Activated CD8-positive, alpha-beta memory T cell treated with anti-CD3 and anti-CD28 coated beads, Interleukin-2, amount 50 U/mL, for 1 hour (primary cell): Measurements from ENCODE around the gene GALNT2.

Source experiments
- DNase-seq: peaks from one replicate; pipeline ENCODE4 v3.0.0-alpha.2; 2020; ENCODE audit errors: extremely low read depth

The GALNT2 gene

GRCh38 chr1:230163205-230163604 is 96.2 kb downstream of the GALNT2 start:
- DNase-seq = no peak

DNA sequence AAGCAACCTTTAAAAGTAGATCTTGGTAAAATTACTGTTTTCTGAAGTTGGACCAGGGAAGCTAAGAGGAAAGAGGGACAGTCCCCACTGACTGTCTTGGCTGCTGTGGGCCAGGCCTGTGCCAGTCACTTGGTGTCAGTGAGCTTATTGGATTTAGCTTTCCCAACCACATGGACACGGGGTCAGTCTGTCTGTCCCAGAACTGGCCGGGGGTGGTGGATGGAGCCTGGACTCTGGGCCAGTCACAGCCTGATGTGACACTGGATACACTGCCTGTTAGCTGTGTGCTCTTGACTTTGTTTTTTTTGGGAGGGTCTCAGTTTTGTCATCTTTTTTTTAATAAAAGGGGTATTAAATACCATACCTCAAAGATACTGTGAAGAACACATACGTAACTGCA is 96.7 kb downstream of the GALNT2 start:
- DNase-seq = no peak

DNA sequence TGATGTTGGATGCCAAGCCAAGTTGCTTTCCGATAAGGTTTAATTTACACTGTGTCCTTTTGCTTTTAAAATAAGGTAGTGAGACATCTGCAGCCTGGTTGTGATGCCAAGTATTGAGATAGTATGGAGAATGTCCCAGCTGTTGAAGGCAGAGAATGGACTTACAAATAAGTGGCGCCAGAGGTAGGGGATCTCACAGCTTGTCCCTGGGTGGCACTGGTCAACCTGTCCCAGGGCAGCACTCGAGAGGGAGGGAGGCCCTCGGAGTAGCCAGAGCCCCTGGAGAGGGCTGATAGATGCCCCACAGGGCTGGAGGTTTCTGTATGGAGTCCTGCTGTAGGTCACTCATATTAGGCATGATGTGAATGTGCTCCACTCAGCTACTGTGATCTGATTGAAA is 98.5 kb downstream of the GALNT2 start:
- no peak for DNase-seq

GRCh38 chr1:230166366-230167132 is 99.5 kb downstream of the GALNT2 start:
- no peak for DNase-seq

GRCh38 chr1:230167419-230167852 is 100.4 kb downstream of the GALNT2 start:
- DNase-seq = no peak

- DNase-seq = no peak
Observed at GRCh38 chr1:230169454-230170152, 102.6 kb downstream of the GALNT2 start.

DNA sequence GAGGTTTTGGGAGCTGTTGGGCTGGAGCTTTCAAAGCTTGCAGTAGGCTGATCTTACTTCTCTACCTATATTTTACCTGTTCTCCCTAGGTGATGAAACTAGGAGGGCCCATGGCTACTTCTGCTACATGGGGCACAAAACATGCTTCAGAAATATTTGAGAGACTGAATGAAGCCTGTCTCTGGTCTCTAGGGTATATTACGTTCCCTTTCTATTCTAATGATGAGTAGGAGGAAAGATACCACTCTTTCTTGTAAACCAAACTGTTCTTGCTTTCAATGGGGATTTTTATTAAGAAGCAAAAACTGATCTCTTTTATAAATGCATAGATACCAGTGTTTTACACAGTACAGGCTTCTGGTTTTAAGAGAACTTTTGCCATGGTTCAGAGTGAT is 103.1 kb downstream of the GALNT2 start:
- DNase-seq = no peak

GRCh38 chr1:230170622-230171021 is 103.6 kb downstream of the GALNT2 start:
- no peak for DNase-seq

DNA sequence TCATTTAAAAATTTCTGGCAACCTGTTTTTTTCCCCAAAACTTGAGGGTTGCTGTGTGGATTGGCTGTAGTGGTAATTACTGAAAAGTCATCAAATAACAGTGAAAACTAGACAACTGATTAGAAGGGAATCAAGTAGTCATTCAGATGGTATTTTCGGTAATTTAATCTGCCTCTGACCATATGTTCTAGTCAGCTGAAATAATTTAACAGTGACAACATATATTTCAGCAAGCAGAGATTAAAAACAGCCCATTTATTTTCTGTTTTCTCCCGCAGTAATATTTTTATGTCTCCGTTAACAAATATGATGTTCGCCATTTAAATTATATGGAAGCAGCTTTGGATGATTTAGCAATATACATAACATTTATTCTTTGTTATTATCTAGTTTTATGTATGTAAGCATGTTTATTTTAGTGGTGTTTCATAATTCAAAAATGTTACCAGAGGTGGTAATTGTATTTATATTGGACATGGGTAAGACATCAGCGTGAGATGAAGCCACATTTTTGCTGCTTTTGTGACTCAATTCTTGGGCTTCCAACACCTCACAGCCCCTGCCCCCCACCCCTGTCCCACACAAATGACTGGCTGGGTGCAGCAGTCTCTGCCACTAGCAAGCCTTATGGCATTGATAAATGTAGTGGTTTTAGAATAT is 104.4 kb downstream of the GALNT2 start:
- DNase-seq = no peak

DNA sequence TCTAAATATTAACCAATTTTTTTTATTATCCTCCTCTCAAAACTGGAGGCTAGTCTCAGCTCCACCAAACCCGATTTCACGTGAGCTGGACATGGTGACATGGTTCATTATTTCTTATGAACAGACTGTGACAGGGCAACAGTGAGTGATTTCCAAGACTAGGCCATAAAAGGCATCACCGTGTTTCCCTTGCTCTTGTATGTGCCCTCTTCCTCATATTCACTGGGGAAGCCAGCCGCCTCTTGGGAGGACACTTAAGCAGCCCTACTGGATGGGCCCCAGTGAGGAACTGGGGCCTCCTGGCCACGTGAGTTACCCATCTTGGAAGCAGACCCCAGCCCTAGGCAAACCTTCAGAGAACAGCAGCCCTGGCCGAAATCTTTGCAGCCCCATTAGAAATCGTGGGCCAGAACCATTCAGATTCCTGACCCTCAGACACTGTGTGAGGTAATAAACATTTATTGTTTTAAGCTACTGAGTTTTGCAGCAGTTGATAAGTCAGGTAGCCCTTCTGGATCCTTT is 105.0 kb downstream of the GALNT2 start:
- no peak for DNase-seq

DNA sequence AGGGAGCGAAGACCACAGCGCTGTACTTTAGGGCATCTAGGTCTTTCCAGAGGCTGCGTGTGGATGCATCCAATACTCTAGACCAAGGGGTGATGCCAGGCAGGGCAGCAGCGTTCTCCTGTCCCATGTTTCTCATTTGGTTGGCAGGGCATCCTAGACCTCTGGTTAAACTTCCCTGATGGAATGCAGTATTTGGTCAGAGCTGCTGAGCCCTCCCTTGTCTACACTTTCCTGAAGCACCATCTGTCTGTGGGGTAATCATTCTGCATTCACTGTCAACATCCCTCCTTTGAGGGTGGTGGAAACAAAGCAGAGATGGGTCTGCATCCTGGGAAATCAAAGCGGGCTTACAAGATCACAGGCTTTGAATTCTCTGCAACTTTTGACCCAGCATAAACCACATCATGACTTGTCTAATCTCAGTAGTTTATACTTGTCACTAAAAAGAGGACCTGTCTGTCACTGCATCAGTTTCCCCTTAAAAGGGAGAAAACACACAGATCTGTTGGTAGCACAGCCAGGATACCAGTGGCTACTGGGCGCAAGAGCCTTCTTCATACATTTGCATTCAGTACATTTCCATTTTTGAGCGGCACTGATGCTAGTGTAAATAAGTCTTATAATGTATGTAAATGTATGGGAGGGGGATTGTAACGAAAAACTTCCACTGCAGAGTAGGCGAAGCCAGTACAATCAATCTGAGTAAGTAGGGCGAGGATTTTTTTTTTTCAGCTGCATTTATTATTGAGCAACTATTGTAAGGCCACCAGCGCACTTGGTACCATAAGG is 106.3 kb downstream of the GALNT2 start:
- no peak for DNase-seq

GRCh38 chr1:230174041-230174440 is 107.0 kb downstream of the GALNT2 start:
- DNase-seq = no peak

GRCh38 chr1:230174471-230175162 is 107.6 kb downstream of the GALNT2 start:
- DNase-seq = no peak

- DNase-seq = no peak
Observed at GRCh38 chr1:230175163-230175747, 108.2 kb downstream of the GALNT2 start.

GRCh38 chr1:230175839-230176238 is 108.8 kb downstream of the GALNT2 start:
- no peak for DNase-seq

- no peak for DNase-seq
Observed at GRCh38 chr1:230176326-230176725, 109.3 kb downstream of the GALNT2 start.

- no peak for DNase-seq
Observed at GRCh38 chr1:230176871-230177411, 109.9 kb downstream of the GALNT2 start.

GRCh38 chr1:230179249-230179648 is 112.2 kb downstream of the GALNT2 start:
- no peak for DNase-seq

- no peak for DNase-seq
Observed at GRCh38 chr1:230185076-230186001, 118.3 kb downstream of the GALNT2 start.
